HCT116 (cell line): Measurements from ENCODE around the gene SPRN. TPM values are rescaled to one million over a fixed set of nuclear protein-coding genes. Genes with fewer than 3 reads are reported as not detected.

Experiments
- ATAC-seq: fragments of 200-7000 bp; cut with Tn5 transposase; 2 replicates; pipeline ENCODE4 v1.9.1; 2020; ENCODE audit warnings: mild to moderate bottlenecking, moderate library complexity
- BruUV-seq: library from RNA; stranded (reverse); fragments of 400-500 nt; replicated peaks from 2 replicates; lab custom pipeline; 2021; lab: Mats Ljungman, UMichigan
- CTCF ChIA-PET: fragments of 300-600 bp; sonication (Branson Sonifier 250); formaldehyde crosslinking; loops from one replicate; lab custom pipeline; 2021; ENCODE audit warnings: antibody characterized with exemption; lab: Charles Lee
- POLR2A ChIA-PET: fragments of 300-600, 350-600 bp; sonication (Branson Sonifier 250); formaldehyde crosslinking; loops from one replicate; lab custom pipeline; 2021; ENCODE audit warnings: antibody characterized with exemption; lab: Charles Lee
- RAD21 ChIA-PET, 2 experiments: fragments of 300-600 bp; sonication (Branson Sonifier 250); formaldehyde crosslinking; loops; one replicate each; lab custom pipeline; 2023; ENCODE audit warnings: low total read pairs in 2 of 2; ENCODE audit not compliant: uncharacterized antibody in 2 of 2, unreplicated experiment in 2 of 2, low non-redundant PET in 1 of 2; lab: Charles Lee
- DNase-seq: peaks from one replicate; pipeline ENCODE4 v3.0.0-alpha.2; 2010; ENCODE audit warnings: low read depth, low spot score
- H2AFZ ChIP-seq: fragments of 200-600 bp; shearing (Covaris generic), sonication (generic); 2 replicates; pipeline ENCODE4 v1.6.1; 2017; ENCODE audit warnings: low read depth, mixed run types, mixed read lengths, antibody characterized with exemption, low read length; ENCODE audit not compliant: poor library complexity, severe bottlenecking
- H3K27ac ChIP-seq: 2 replicates; pipeline ENCODE4 v1.5.1; 2012; ENCODE audit warnings: low read depth, low read length
- H3K27me3 ChIP-seq: fragments of 200-600 bp; sonication (generic); 2 replicates; pipeline ENCODE4 v1.6.1; 2016; ENCODE audit warnings: mixed run types, low read length, mixed read lengths; ENCODE audit not compliant: insufficient read depth
- H3K36me3 ChIP-seq, 2 experiments: fragments of 200-500 bp in 1 of 2; fragments of 200-600 bp in 1 of 2; sonication (Bioruptor generic) in 1 of 2; sonication (generic) in 1 of 2; 2 replicates each; pipeline versions ENCODE4 v1.5.1 to v1.6.1; 2014 to 2016; ENCODE audit warnings: low read length in 2 of 2, inconsistent platforms in 1 of 2, mixed read lengths in 1 of 2, mixed run types in 1 of 2; ENCODE audit not compliant: insufficient read depth in 2 of 2, control insufficient read depth in 1 of 2
- H3K4me1 ChIP-seq, 2 experiments: fragments of 200-600 bp in 1 of 2; sonication (generic) in 1 of 2; 2 replicates each; pipeline versions ENCODE4 v1.5.1 to v1.6.1; 2012 to 2017; ENCODE audit warnings: low read length in 2 of 2, inconsistent platforms in 1 of 2, mild to moderate bottlenecking in 1 of 2, mixed read lengths in 1 of 2, mixed run types in 1 of 2, moderate library complexity in 1 of 2; ENCODE audit not compliant: insufficient read depth in 2 of 2, control insufficient read depth in 1 of 2
- H3K4me2 ChIP-seq: fragments of 200-600 bp; sonication (generic); 2 replicates; pipeline ENCODE4 v1.6.1; 2017; ENCODE audit warnings: mixed run types, low read length, mixed read lengths
- H3K4me3 ChIP-seq, 2 experiments: fragments of 200-600 bp in 1 of 2; sonication (generic) in 1 of 2; replicated peaks in 1 of 2; 2 replicates each; pipeline ENCODE4 v1.5.1; 2011 to 2016; ENCODE audit warnings: low read length in 2 of 2, control low read depth in 1 of 2, low read depth in 1 of 2, mild to moderate bottlenecking in 1 of 2, mixed read lengths in 1 of 2, mixed run types in 1 of 2
- H3K79me2 ChIP-seq: fragments of 200-600 bp; sonication (generic); 2 replicates; pipeline ENCODE4 v1.6.1; 2017; ENCODE audit warnings: mild to moderate bottlenecking, mixed run types, low read length, moderate library complexity, mixed read lengths; ENCODE audit not compliant: insufficient read depth
- H3K9ac ChIP-seq: fragments of 200-600 bp; sonication (generic); 2 replicates; pipeline ENCODE4 v1.6.1; 2016; ENCODE audit warnings: low read length, mixed read lengths
- H3K9me2 ChIP-seq: fragments of 200-600 bp; sonication (generic), shearing (Covaris generic); 2 replicates; pipeline ENCODE4 v1.6.1; 2017; ENCODE audit warnings: mixed run types, mild to moderate bottlenecking, moderate library complexity; ENCODE audit not compliant: insufficient read depth
- H3K9me3 ChIP-seq, 2 experiments: fragments of 200-500 bp in 1 of 2; fragments of 200-600 bp in 1 of 2; sonication (Bioruptor generic) in 1 of 2; sonication (generic) in 1 of 2; 2 replicates each; pipeline ENCODE4 v1.6.1; 2014 to 2017; ENCODE audit warnings: low read length in 2 of 2, mixed read lengths in 2 of 2, inconsistent platforms in 1 of 2, low read depth in 1 of 2, mild to moderate bottlenecking in 1 of 2, mixed run types in 1 of 2, moderate library complexity in 1 of 2; ENCODE audit not compliant: control insufficient read depth in 1 of 2, insufficient read depth in 1 of 2
- H4K20me1 ChIP-seq: fragments of 200-600 bp; sonication (generic), shearing (Covaris generic); 2 replicates; pipeline ENCODE4 v1.6.1; 2017; ENCODE audit warnings: mixed run types, mild to moderate bottlenecking, moderate library complexity; ENCODE audit not compliant: insufficient read depth
- ATF3 ChIP-seq: IDR thresholded peaks from 2 replicates; pipeline ENCODE4 v1.6.1; 2012
- CBX3 ChIP-seq: IDR thresholded peaks from 2 replicates; pipeline ENCODE4 v1.6.1; 2012; ENCODE audit warnings: low read depth
- CEBPB ChIP-seq: IDR thresholded peaks from 2 replicates; pipeline ENCODE4 v1.6.1; 2012; ENCODE audit warnings: low read depth
- CTCF ChIP-seq, 3 experiments: fragments of 200-600 bp in 1 of 3; sonication (generic) in 1 of 3; IDR thresholded peaks in 2 of 3; conservative IDR thresholded peaks in 1 of 3; 2 replicates each; pipeline ENCODE4 v1.5.1; 2012 to 2017; ENCODE audit warnings: low read depth in 2 of 3, low read length in 2 of 3, antibody characterized with exemption in 1 of 3, borderline replicate concordance in 1 of 3, control low read depth in 1 of 3, mild to moderate bottlenecking in 1 of 3, mixed read lengths in 1 of 3, mixed run types in 1 of 3, moderate library complexity in 1 of 3; ENCODE audit not compliant: insufficient read depth in 1 of 3
- EGR1 ChIP-seq: IDR thresholded peaks from 2 replicates; pipeline ENCODE4 v1.6.1; 2012; ENCODE audit warnings: low read depth
- ELF1 ChIP-seq: IDR thresholded peaks from 2 replicates; pipeline ENCODE4 v1.6.1; 2012; ENCODE audit warnings: low read depth, borderline replicate concordance
- EZH2 ChIP-seq: fragments of 200-600 bp; sonication (generic); IDR thresholded peaks from 2 replicates; pipeline ENCODE4 v1.6.1; 2017; ENCODE audit warnings: antibody characterized with exemption, mixed run types
- FOSL1 ChIP-seq: IDR thresholded peaks from 2 replicates; pipeline ENCODE4 v1.6.1; 2012; ENCODE audit warnings: low read depth
- POLR2AphosphoS5 ChIP-seq: IDR thresholded peaks from 2 replicates; pipeline ENCODE4 v1.6.1; 2011; ENCODE audit warnings: mild to moderate bottlenecking, low read depth, low read length, moderate library complexity
- RAD21 ChIP-seq: IDR thresholded peaks from 2 replicates; pipeline ENCODE4 v1.6.1; 2012; ENCODE audit warnings: low read depth, mild to moderate bottlenecking
- REST ChIP-seq: IDR thresholded peaks from 2 replicates; pipeline ENCODE4 v1.6.1; 2012; ENCODE audit warnings: low read depth
- SRF ChIP-seq: IDR thresholded peaks from 2 replicates; pipeline ENCODE4 v1.6.1; 2012; ENCODE audit warnings: low read depth
- YY1 ChIP-seq: IDR thresholded peaks from 2 replicates; pipeline ENCODE4 v1.6.1; 2011; ENCODE audit warnings: low read length, low read depth, moderate library complexity, mild to moderate bottlenecking; ENCODE audit not compliant: insufficient replicate concordance; ENCODE audit errors: extremely low read depth
- ZBTB33 ChIP-seq: IDR thresholded peaks from 2 replicates; pipeline ENCODE4 v1.6.1; 2011; ENCODE audit warnings: mild to moderate bottlenecking, low read length, moderate library complexity; ENCODE audit not compliant: insufficient replicate concordance; ENCODE audit errors: extremely low read depth
- ZFX ChIP-seq: fragments of 450-650 bp; IDR thresholded peaks from 2 replicates; pipeline ENCODE4 v1.6.1; 2017
- intact Hi-C: fragments of 100-400 bp; cut with micrococcal nuclease; formaldehyde crosslinking; loops from 2 replicates; pipeline ENCODE4 v1.10.0; 2022
- total RNA-seq: library from RNA; stranded (reverse); gene quantifications from one replicate; pipeline ENCODE4 v1.2.1, GENCODE V29; 2021; ENCODE audit not compliant: unreplicated experiment

Gene SPRN
- total RNA-seq, 1 experiment from 2014 or later, result not detected

- DNase-seq, result no peak
- RAD21 ChIA-PET, result no interaction called here
- POLR2A ChIA-PET, result no interaction called here
These were observed 12.7 kb downstream of the SPRN start for GRCh38 chr10:133411523-133412380.

More at GRCh38 chr10:133411523-133412380, 12.7 kb downstream of the SPRN start:
- H3K9me3 ChIP-seq, result no peaks in the 10 kb centered on the region
- BruUV-seq, result no TSS peak
- H3K4me2 ChIP-seq, result no peak overlapping the region
- TF ChIP-seq ZBTB33 (no peak), SRF (no peak), CEBPB (no peak), YY1 (no peak), EGR1 (no peak), ZFX (no peak), CBX3 (no peak), RAD21 (no peak), FOSL1 (no peak), POLR2AphosphoS5 (no peak), REST (no peak), CTCF (IDR thresholded peaks at IDR 0.05 in 2 of 3, conservative IDR thresholded peaks at IDR 0.05 in 1 of 3; ENCODE audit: borderline replicate concordance in 1 of 3, insufficient read depth in 1 of 3, low read depth in 2 of 3, low read length in 2 of 3) (no peak), EZH2 (no peak), ELF1 (no peak), ATF3 (no peak)
- H3K36me3 ChIP-seq, result peaks cover 0 to 26% of the 10 kb centered on the region in 2 experiments; a peak in 2 of 4 replicates
- ATAC-seq, result no peak
- intact Hi-C loops, result no loop called here
- no peaks in the 10 kb centered on the region for H3K4me1 ChIP-seq
- no peaks in the 10 kb centered on the region for H3K27me3 ChIP-seq
- CTCF ChIA-PET, result no interaction called here
- no peaks in the 10 kb centered on the region for H3K9me2 ChIP-seq
- no peak overlapping the region for H2AFZ ChIP-seq
- peaks cover 55% of the 10 kb centered on the region for H3K79me2 ChIP-seq
- H3K9ac ChIP-seq, result no peak overlapping the region
- H3K4me3 ChIP-seq, result no peak overlapping the region
- H4K20me1 ChIP-seq, result no peaks in the 10 kb centered on the region
- no peak overlapping the region for H3K27ac ChIP-seq
